Nephron progenitor cell (in vitro differentiated cells): ENCODE measurements around the gene ALKBH1.

Experiments used
- DNase-seq: peaks from one replicate; pipeline ENCODE4 v3.0.0; 2021
- H3K27ac Mint-ChIP-seq: 2 replicates; pipeline ENCODE4 v1.8.0; 2021; ENCODE audit warnings: mild to moderate bottlenecking, moderate library complexity, mixed read lengths
- H3K27me3 Mint-ChIP-seq: 2 replicates; pipeline ENCODE4 v1.8.0; 2021; ENCODE audit warnings: mild to moderate bottlenecking, low read depth, mixed read lengths; ENCODE audit not compliant: poor library complexity
- H3K36me3 Mint-ChIP-seq: 2 replicates; pipeline ENCODE4 v1.8.0; 2021; ENCODE audit warnings: low read depth, mixed read lengths
- H3K4me1 Mint-ChIP-seq: 2 replicates; pipeline ENCODE4 v1.8.0; 2021; ENCODE audit warnings: mixed read lengths
- H3K4me3 Mint-ChIP-seq: 2 replicates; pipeline ENCODE4 v1.8.0; 2021; ENCODE audit warnings: mild to moderate bottlenecking, moderate library complexity, mixed read lengths
- H3K9me3 Mint-ChIP-seq: 2 replicates; pipeline ENCODE4 v1.8.0; 2021; ENCODE audit warnings: mild to moderate bottlenecking, moderate library complexity, mixed read lengths
- CTCF ChIP-seq: fragments of 200-600 bp; sonication (generic); IDR thresholded peaks from 2 replicates; pipeline ENCODE4 v1.5.0; 2021; ENCODE audit warnings: antibody characterized with exemption

The ALKBH1 gene

GRCh38 chr14:77717608-77718305, 9.9 kb upstream of the ALKBH1 start:
- no peak for TF ChIP-seq CTCF
- Mint-ChIP-seq H3K27me3 (no peaks in the 10 kb centered on the region), H3K36me3 (peaks cover 78% of the 10 kb centered on the region), H3K4me1 (no peaks in the 10 kb centered on the region), H3K27ac (peak overlapping the region; percentile 17), H3K9me3 (no peaks in the 10 kb centered on the region), H3K4me3 (no peak overlapping the region)
- no peak for DNase-seq

GRCh38 chr14:77714926-77715325, 7.1 kb upstream of the ALKBH1 start:
- Mint-ChIP-seq H3K27ac (peak overlapping the region; percentile 65), H3K27me3 (no peaks in the 10 kb centered on the region), H3K36me3 (peaks cover 60% of the 10 kb centered on the region), H3K4me1 (peaks cover 7% of the 10 kb centered on the region), H3K9me3 (no peaks in the 10 kb centered on the region), H3K4me3 (no peak overlapping the region)
- TF ChIP-seq CTCF = no peak
- no peak for DNase-seq

DNA sequence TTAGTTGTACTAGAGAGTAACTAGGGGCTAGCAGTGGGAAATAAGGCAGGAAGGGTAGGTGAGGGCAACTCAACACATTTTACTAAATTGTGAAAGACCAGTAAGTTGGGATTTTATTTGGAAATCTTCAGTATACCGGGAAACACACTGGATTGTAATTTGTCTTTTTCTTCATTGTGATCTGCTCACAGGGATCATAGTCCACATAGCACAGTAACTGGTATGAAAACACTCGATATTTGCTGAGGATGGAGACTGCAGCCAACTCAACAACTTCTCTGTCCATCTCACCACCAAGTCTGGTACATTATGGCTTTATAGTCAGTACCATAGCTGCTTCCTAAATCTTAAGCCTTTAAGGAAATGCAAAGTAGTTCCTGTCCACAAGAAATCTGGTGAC, 2.5 kb upstream of the ALKBH1 start:
- H3K4me3 Mint-ChIP-seq = peak overlapping the region; percentile 99
- no peaks in the 10 kb centered on the region for H3K27me3 Mint-ChIP-seq
- no peak overlapping the region for H3K27ac Mint-ChIP-seq
- no peak for DNase-seq
- H3K4me1 Mint-ChIP-seq = peaks cover 36% of the 10 kb centered on the region
- TF ChIP-seq CTCF = no peak
- peaks cover 26% of the 10 kb centered on the region for H3K36me3 Mint-ChIP-seq
- H3K9me3 Mint-ChIP-seq = no peaks in the 10 kb centered on the region

DNA sequence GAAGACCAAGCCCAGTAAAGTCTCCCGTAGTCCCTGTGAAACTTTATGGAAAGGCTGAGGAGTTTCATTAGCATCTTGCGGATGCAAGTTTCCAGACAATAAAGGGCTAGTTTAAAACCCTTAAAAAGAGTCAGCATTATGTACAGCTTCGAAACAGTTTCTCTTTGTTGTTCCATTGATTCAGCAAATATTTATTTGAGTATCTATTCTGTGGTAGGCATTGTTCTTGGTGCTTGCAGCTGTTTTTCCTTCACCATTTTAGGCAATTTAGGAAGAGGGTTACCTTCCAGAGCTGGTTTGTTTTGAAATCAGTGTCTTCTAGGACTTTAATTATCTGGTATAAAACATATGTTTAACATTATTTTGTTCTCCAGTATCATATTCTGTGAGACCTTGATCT, 1.6 kb upstream of the ALKBH1 start:
- no peaks in the 10 kb centered on the region for H3K9me3 Mint-ChIP-seq
- H3K36me3 Mint-ChIP-seq = peaks cover 17% of the 10 kb centered on the region
- no peak for TF ChIP-seq CTCF
- peaks cover 36% of the 10 kb centered on the region for H3K4me1 Mint-ChIP-seq
- no peak overlapping the region for H3K27ac Mint-ChIP-seq
- H3K27me3 Mint-ChIP-seq = no peaks in the 10 kb centered on the region
- no peak for DNase-seq
- peak overlapping the region; percentile 99 for H3K4me3 Mint-ChIP-seq

- Mint-ChIP-seq H3K4me3 (peak overlapping the region; percentile 99), H3K27ac (peak overlapping the region; percentile 94), H3K27me3 (no peaks in the 10 kb centered on the region), H3K9me3 (no peaks in the 10 kb centered on the region), H3K4me1 (peaks cover 36% of the 10 kb centered on the region), H3K36me3 (peaks cover 16% of the 10 kb centered on the region)
- TF ChIP-seq CTCF = no peak
- no peak for DNase-seq
Observed at GRCh38 chr14:77708749-77709148, 926 bp upstream of the ALKBH1 start.

DNA sequence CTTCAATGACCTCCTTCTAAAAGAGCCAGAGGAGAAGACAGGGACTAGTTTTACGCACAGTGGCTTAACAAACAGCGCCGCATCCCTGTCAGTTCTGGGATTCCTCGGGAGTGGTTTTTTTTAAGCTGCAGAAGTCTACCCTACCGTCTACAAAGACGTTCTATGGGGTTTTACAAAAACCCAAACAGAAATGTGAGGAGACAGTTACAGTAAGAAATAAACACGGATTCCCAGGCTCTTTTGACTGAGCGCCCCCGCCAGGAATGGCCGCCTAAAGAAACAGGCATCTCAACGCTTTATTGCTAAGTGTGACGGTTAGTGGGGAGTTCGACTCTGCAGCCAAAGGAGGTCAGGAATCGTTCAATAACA, 484 bp downstream of the ALKBH1 start:
- Mint-ChIP-seq H3K27me3 (no peaks in the 10 kb centered on the region), H3K36me3 (peaks cover 7% of the 10 kb centered on the region), H3K4me3 (peak overlapping the region; percentile 99), H3K9me3 (no peaks in the 10 kb centered on the region), H3K4me1 (peaks cover 36% of the 10 kb centered on the region), H3K27ac (peak overlapping the region; percentile 94)
- no peak for TF ChIP-seq CTCF
- DNase-seq = no peak
